HL-60 (cell line): Measurements from ENCODE around the gene AFF3.

Source experiments
- GABPA ChIP-seq: IDR thresholded peaks from 2 replicates; pipeline ENCODE4 v1.6.1; 2012; ENCODE audit warnings: low read depth
- POLR2AphosphoS5 ChIP-seq: IDR thresholded peaks from 2 replicates; pipeline ENCODE4 v1.6.1; 2012; ENCODE audit warnings: low read depth
- SPI1 ChIP-seq: IDR thresholded peaks from 2 replicates; pipeline ENCODE4 v1.6.1; 2012; ENCODE audit warnings: low read depth, mild to moderate bottlenecking, borderline replicate concordance
- TF ChIP-seq, protein P1 (sequence below): IDR thresholded peaks from one replicate; pipeline ENCODE4 v1.5.1; 2011; ENCODE audit warnings: low read length, control low read depth, inconsistent platforms; ENCODE audit not compliant: insufficient read depth

GRCh38 chr2:99960291-99960690, 182.1 kb downstream of the AFF3 start:
- TF ChIP-seq, protein P1, sequence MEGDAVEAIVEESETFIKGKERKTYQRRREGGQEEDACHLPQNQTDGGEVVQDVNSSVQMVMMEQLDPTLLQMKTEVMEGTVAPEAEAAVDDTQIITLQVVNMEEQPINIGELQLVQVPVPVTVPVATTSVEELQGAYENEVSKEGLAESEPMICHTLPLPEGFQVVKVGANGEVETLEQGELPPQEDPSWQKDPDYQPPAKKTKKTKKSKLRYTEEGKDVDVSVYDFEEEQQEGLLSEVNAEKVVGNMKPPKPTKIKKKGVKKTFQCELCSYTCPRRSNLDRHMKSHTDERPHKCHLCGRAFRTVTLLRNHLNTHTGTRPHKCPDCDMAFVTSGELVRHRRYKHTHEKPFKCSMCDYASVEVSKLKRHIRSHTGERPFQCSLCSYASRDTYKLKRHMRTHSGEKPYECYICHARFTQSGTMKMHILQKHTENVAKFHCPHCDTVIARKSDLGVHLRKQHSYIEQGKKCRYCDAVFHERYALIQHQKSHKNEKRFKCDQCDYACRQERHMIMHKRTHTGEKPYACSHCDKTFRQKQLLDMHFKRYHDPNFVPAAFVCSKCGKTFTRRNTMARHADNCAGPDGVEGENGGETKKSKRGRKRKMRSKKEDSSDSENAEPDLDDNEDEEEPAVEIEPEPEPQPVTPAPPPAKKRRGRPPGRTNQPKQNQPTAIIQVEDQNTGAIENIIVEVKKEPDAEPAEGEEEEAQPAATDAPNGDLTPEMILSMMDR = no peak
- TF ChIP-seq GABPA = no peak
- TF ChIP-seq POLR2AphosphoS5 = no peak
- no peak for TF ChIP-seq SPI1
